ENCODE results near the gene TMEM233. TPM values are rescaled to one million over a fixed set of nuclear protein-coding genes. Genes with fewer than 3 reads are reported as not detected.

The TMEM233 gene
- total and polyA plus RNA-seq, 7 donors: 11.6 to 125 (median 69.7) TPM

- ATAC-seq (peak in 3 of 4 donors; percentile 23 to 53 (median 32)), DNase-seq (no peak)
- TF ChIP-seq CTCF (IDR thresholded peaks at IDR 0.05): no peak
- no peak overlapping the region for H3K4me3 ChIP-seq
- no peaks in the 10 kb centered on the region for H3K27me3 ChIP-seq (ENCODE audit: insufficient read depth in 3 of 3, low read length in 2 of 3)
- 27 to 43% (median 40%) methylated on average over 1 of the region's 1 CpG for WGBS, 3 donors
- no peaks in the 10 kb centered on the region for H3K4me1 ChIP-seq
- no peak overlapping the region for H3K27ac ChIP-seq
- H3K9me3 ChIP-seq: no peaks in the 10 kb centered on the region
- H3K36me3 ChIP-seq (ENCODE audit: insufficient read depth in 1 of 2, low read depth in 1 of 2): no peaks in the 10 kb centered on the region
- intact Hi-C loops (cut with DNase I): no loop called here
Measured at GRCh38 chr12:119556854-119557253, 36.7 kb upstream of the TMEM233 start.

- Histone ChIP-seq H3K9me3 (no peaks in the 10 kb centered on the region), H3K27ac (no peak overlapping the region), H3K4me1 (no peaks in the 10 kb centered on the region), H3K36me3 (ENCODE audit: insufficient read depth in 1 of 2, low read depth in 1 of 2) (no peaks in the 10 kb centered on the region), H3K27me3 (ENCODE audit: insufficient read depth in 3 of 3, low read length in 2 of 3) (no peaks in the 10 kb centered on the region), H3K4me3 (no peak overlapping the region)
- intact Hi-C loops (cut with DNase I): no loop called here
- ATAC-seq (no peak), DNase-seq (no peak)
- no peak for TF ChIP-seq CTCF (IDR thresholded peaks at IDR 0.05)
- 91 to 95% (median 92%) methylated on average over 3 of the region's 3 CpGs for WGBS, 3 donors
Measured at GRCh38 chr12:119565404-119565803, 28.2 kb upstream of the TMEM233 start.

- intact Hi-C loops (cut with DNase I): no loop called here
- no peak overlapping the region for H3K4me3 ChIP-seq
- 76 to 82% (median 78%) methylated on average over 6 of the region's 6 CpGs for WGBS, 3 donors
- no peaks in the 10 kb centered on the region for H3K9me3 ChIP-seq
- no peaks in the 10 kb centered on the region for H3K27me3 ChIP-seq (ENCODE audit: insufficient read depth in 3 of 3, low read length in 2 of 3)
- H3K27ac ChIP-seq: no peak overlapping the region
- H3K36me3 ChIP-seq (ENCODE audit: insufficient read depth in 1 of 2, low read depth in 1 of 2): no peaks in the 10 kb centered on the region
- ATAC-seq: no peak
- no peak for DNase-seq
- TF ChIP-seq CTCF (IDR thresholded peaks at IDR 0.05): no peak
- H3K4me1 ChIP-seq: no peaks in the 10 kb centered on the region
Measured at GRCh38 chr12:119570771-119571170, 22.8 kb upstream of the TMEM233 start.

- WGBS, 3 donors: 81 to 97% (median 93%) methylated on average over 1 of the region's 1 CpG
- DNase-seq: no peak
Measured at GRCh38 chr12:119573086-119573485, 20.5 kb upstream of the TMEM233 start.

More at GRCh38 chr12:119573086-119573485, 20.5 kb upstream of the TMEM233 start:
- Histone ChIP-seq H3K27me3 (ENCODE audit: insufficient read depth in 3 of 3, low read length in 2 of 3) (no peaks in the 10 kb centered on the region), H3K4me1 (no peaks in the 10 kb centered on the region), H3K36me3 (ENCODE audit: insufficient read depth in 1 of 2, low read depth in 1 of 2) (no peaks in the 10 kb centered on the region), H3K27ac (no peak overlapping the region), H3K9me3 (no peaks in the 10 kb centered on the region), H3K4me3 (no peak overlapping the region)
- TF ChIP-seq CTCF (IDR thresholded peaks at IDR 0.05): no peak
- intact Hi-C loops (cut with DNase I): no loop called here
- no peak for ATAC-seq

Data from psoas muscle (tissue), 8 donors.